ENCODE data around the gene PARD6A. TPM values are rescaled to one million over a fixed set of nuclear protein-coding genes. Genes with fewer than 3 reads are reported as not detected.

PARD6A gene
- total RNA-seq, 4 donors from 2014 or later = 11.3 to 22.8 (median 16.0) TPM

GRCh38 chr16:67645397-67646121, 15.2 kb upstream of the PARD6A start:
- Histone ChIP-seq H3K27me3 (peaks cover 4 to 63% (median 40%) of the 10 kb centered on the region in 4 donors), H3K36me3 (no peaks in the 10 kb centered on the region), H3K4me3 (peak overlapping the region in 3 of 4 donors; percentile 42 to 58 (median 44)), H3K4me1 (peaks cover 11 to 47% (median 46%) of the 10 kb centered on the region in 4 donors), H3K9me3 (peaks cover 0 to 4% (median 0%) of the 10 kb centered on the region in 4 donors), H3K27ac (replicated peaks in 1 of 4) (no peak overlapping the region)
- TF ChIP-seq CTCF (IDR thresholded peaks at IDR 0.05) (no peak), EP300 (IDR thresholded peaks at IDR 0.05) (no peak), POLR2A (IDR thresholded peaks at IDR 0.05; ENCODE audit: low read depth) (no peak), POLR2AphosphoS5 (IDR thresholded peaks at IDR 0.05) (no peak)
- 80% methylated on average over 1 of the region's 15 CpGs for WGBS
- DNase-seq (ENCODE audit: extremely low spot score) = no peak
- intact Hi-C loops (cut with DNase I) = no loop called here

GRCh38 chr16:67647111-67647651, 13.6 kb upstream of the PARD6A start:
- peaks cover 4 to 79% (median 51%) of the 10 kb centered on the region in 4 donors for H3K27me3 ChIP-seq
- 90% methylated on average over 4 of the region's 15 CpGs for WGBS
- H3K36me3 ChIP-seq = no peaks in the 10 kb centered on the region
- H3K4me3 ChIP-seq = no peak overlapping the region
- intact Hi-C loops (cut with DNase I) = no loop called here
- TF ChIP-seq CTCF (IDR thresholded peaks at IDR 0.05) = no peak
- no peak for TF ChIP-seq POLR2AphosphoS5 (IDR thresholded peaks at IDR 0.05)
- TF ChIP-seq POLR2A (IDR thresholded peaks at IDR 0.05; ENCODE audit: low read depth) = no peak
- TF ChIP-seq EP300 (IDR thresholded peaks at IDR 0.05) = no peak
- no peak for DNase-seq (ENCODE audit: extremely low spot score)
- H3K9me3 ChIP-seq = peaks cover 0 to 4% (median 0%) of the 10 kb centered on the region in 4 donors
- H3K27ac ChIP-seq (replicated peaks in 1 of 4) = no peak overlapping the region
- H3K4me1 ChIP-seq = peaks cover 6 to 41% (median 36%) of the 10 kb centered on the region in 4 donors

- Histone ChIP-seq H3K36me3 (no peaks in the 10 kb centered on the region), H3K27me3 (peaks cover 4 to 84% (median 55%) of the 10 kb centered on the region in 4 donors), H3K27ac (replicated peaks in 1 of 4) (no peak overlapping the region), H3K4me1 (peaks cover under 1 to 41% (median 35%) of the 10 kb centered on the region in 4 donors), H3K9me3 (peaks cover 0 to 2% (median 0%) of the 10 kb centered on the region in 4 donors), H3K4me3 (no peak overlapping the region)
- no peak for TF ChIP-seq POLR2A (IDR thresholded peaks at IDR 0.05; ENCODE audit: low read depth)
- no peak for TF ChIP-seq CTCF (IDR thresholded peaks at IDR 0.05)
- TF ChIP-seq POLR2AphosphoS5 (IDR thresholded peaks at IDR 0.05) = no peak
- no peak for TF ChIP-seq EP300 (IDR thresholded peaks at IDR 0.05)
- DNase-seq (ENCODE audit: extremely low spot score) = no peak
- 86% methylated on average over 6 of the region's 13 CpGs for WGBS
- intact Hi-C loops (cut with DNase I) = no loop called here
These were observed 13.1 kb upstream of the PARD6A start for GRCh38 chr16:67647681-67648080.

DNA sequence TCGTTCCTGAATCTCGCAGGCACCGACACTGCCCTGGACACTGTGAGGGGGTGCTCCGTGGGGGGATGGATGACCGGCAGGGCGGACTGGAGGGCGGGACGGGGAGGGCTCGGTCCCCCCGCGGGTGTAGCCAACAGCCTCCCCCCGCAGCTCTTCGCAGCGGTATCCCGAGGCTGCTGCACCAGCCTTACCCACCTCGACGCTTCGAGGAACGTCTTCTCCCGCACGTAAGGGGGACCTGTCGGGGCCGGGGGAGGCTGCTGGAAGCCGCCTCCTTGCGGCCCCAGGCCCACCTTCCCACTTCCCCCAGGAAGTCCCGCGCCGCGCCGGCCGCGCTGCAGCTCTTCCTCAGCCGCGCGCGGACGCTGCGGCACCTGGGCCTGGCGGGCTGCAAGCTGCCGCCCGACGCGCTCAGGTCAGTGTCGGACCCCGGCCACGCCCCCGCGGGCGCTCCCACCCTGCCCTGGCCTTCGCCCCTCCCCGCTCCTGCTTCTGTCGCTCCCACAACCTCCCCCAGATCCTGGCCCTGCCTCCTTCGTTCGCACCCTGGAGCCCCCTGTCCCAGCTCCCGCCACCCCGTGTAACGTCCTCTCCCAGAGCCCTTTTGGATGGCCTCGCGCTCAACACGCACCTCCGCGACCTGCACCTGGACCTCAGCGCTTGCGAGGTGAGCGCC, 12.5 kb upstream of the PARD6A start:
- Histone ChIP-seq H3K36me3 (no peaks in the 10 kb centered on the region), H3K4me1 (peaks cover 2 to 44% (median 38%) of the 10 kb centered on the region in 4 donors), H3K9me3 (no peaks in the 10 kb centered on the region), H3K4me3 (peak overlapping the region in 1 of 4 donors; percentile 18), H3K27ac (replicated peaks in 1 of 4) (no peak overlapping the region), H3K27me3 (peaks cover 4 to 89% (median 56%) of the 10 kb centered on the region in 4 donors)
- TF ChIP-seq EP300 (IDR thresholded peaks at IDR 0.05) (no peak), CTCF (IDR thresholded peaks at IDR 0.05) (no peak), POLR2AphosphoS5 (IDR thresholded peaks at IDR 0.05) (no peak), POLR2A (IDR thresholded peaks at IDR 0.05; ENCODE audit: low read depth) (no peak)
- intact Hi-C loops (cut with DNase I) = no loop called here
- 50% methylated on average over 52 of the region's 65 CpGs for WGBS
- no peak for DNase-seq (ENCODE audit: extremely low spot score)
